HG03520 (cell line): ENCODE data around the gene PHLDA3.

Experiments used
- ATAC-seq: cut with Tn5 transposase; IDR thresholded peaks from one replicate; pipeline ENCODE4 v1.9.1; 2021; ENCODE audit warnings: mild to moderate bottlenecking, moderate library complexity; ENCODE audit not compliant: unreplicated experiment

The PHLDA3 gene

GRCh38 chr1:201436393-201436792 lies 32.6 kb downstream of the PHLDA3 start:
- no peak for ATAC-seq

GRCh38 chr1:201434266-201434665 lies 34.7 kb downstream of the PHLDA3 start:
- ATAC-seq, result no peak

GRCh38 chr1:201433609-201434008 lies 35.4 kb downstream of the PHLDA3 start:
- no peak for ATAC-seq

- no peak for ATAC-seq
Measured at GRCh38 chr1:201430776-201431175, 38.2 kb downstream of the PHLDA3 start.

- no peak for ATAC-seq
Measured at GRCh38 chr1:201429736-201430501, 39.1 kb downstream of the PHLDA3 start.

GRCh38 chr1:201427963-201428362 lies 41.0 kb downstream of the PHLDA3 start:
- ATAC-seq, result no peak

- ATAC-seq, result no peak
Measured at GRCh38 chr1:201426479-201427310, 42.3 kb downstream of the PHLDA3 start.

GRCh38 chr1:201424146-201424545 lies 44.8 kb downstream of the PHLDA3 start:
- no peak for ATAC-seq

- ATAC-seq, result no peak
Measured at GRCh38 chr1:201423655-201424054, 45.3 kb downstream of the PHLDA3 start.

GRCh38 chr1:201422436-201423030 lies 46.5 kb downstream of the PHLDA3 start:
- no peak for ATAC-seq

- no peak for ATAC-seq
Measured at GRCh38 chr1:201422026-201422425, 47.0 kb downstream of the PHLDA3 start.

GRCh38 chr1:201421041-201421440 lies 47.9 kb downstream of the PHLDA3 start:
- no peak for ATAC-seq

GRCh38 chr1:201420608-201421002 lies 48.4 kb downstream of the PHLDA3 start:
- ATAC-seq, result no peak

GRCh38 chr1:201419746-201420607 lies 49.0 kb downstream of the PHLDA3 start:
- ATAC-seq, result no peak

GRCh38 chr1:201419256-201419655 lies 49.7 kb downstream of the PHLDA3 start:
- no peak for ATAC-seq

- no peak for ATAC-seq
Measured at GRCh38 chr1:201418461-201418860, 50.5 kb downstream of the PHLDA3 start.
